ENCODE measurements around the gene SCRT2. TPM values are rescaled to one million over a fixed set of nuclear protein-coding genes. Genes with fewer than 3 reads are reported as not detected.

Gene SCRT2
- total and polyA plus RNA-seq, 9 of the 15 experiments (the other 6 are each of a cell fraction or from before 2014, with no cell fraction given): 0.04 to 0.75 (median 0.13) TPM; not detected in 2

DNA sequence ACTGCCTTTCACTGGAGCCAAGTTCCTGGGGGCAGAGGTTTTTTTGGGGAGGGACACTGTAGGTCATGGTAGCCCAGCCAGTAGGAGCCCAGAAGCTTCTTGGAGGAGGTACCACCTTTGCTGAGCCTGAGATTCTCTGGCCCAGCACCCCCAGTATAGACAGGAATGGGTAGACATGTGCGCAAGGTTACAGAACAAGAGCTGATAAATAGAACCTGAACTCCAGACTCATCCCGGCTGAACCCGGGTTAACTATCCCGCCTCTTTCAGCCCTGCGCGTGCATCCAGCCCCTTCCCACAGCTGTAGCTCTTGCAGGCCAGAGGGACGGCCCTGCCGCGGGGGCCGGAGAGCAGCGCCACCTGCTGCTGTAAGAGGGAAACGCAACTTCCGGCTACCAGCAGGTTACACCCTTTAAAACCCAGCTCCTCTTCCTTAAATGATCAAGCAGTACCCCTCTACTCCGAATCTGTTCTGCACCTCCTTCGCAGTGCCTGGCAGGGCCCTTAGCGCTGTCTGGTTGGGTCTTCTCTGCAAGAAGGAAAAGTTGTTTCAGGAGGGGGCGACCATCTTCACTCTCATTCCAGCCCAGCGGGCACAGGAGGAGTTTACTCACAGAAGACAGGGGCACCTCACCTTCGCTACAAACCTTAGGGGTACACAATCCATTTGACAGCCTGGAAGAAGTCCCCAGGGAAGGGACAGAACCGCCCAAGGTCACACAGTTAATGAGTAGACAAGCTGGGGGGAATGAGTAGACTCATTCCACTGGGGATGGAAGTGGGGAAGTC is 30.1 kb downstream of the SCRT2 start (continued):
- no peak for TF ChIP-seq ASH1L (IDR thresholded peaks at IDR 0.05; ENCODE audit: borderline replicate concordance, low read depth, partially characterized antibody)
- no peak for TF ChIP-seq KDM4B (IDR thresholded peaks at IDR 0.05; ENCODE audit: borderline replicate concordance in 2 of 2, low read depth in 1 of 2)
- TF ChIP-seq POLR2B (IDR thresholded peaks at IDR 0.05; ENCODE audit: low read depth, partially characterized antibody): peak; percentile 39
- no peak for TF ChIP-seq PTRF (tag; IDR thresholded peaks at IDR 0.05)
- TF ChIP-seq RNF2 (IDR thresholded peaks at IDR 0.05): no peak
- TF ChIP-seq ZNF561 (CRISPR knock-in tag; conservative IDR thresholded peaks at IDR 0.05): no peak
- TF ChIP-seq CEBPG (CRISPR knock-in tag; IDR thresholded peaks at IDR 0.05): 0 out of 2 replicates have a peak, but pooled peaks have one; percentile 26
- TF ChIP-seq CEBPG (tag; conservative IDR thresholded peaks at IDR 0.05 in 1 of 2, IDR thresholded peaks at IDR 0.05 in 1 of 2): no peak
- no peak for TF ChIP-seq CBX5 (IDR thresholded peaks at IDR 0.05; ENCODE audit: borderline replicate concordance, low read depth)
- TF ChIP-seq ZNF507 (tag; conservative IDR thresholded peaks at IDR 0.05): no peak
- TF ChIP-seq NUFIP1 (IDR thresholded peaks at IDR 0.05; ENCODE audit: partially characterized antibody): no peak
- TF ChIP-seq ATF1 (CRISPR knock-in tag; IDR thresholded peaks at IDR 0.05): no peak
- TF ChIP-seq ATF1 (tag; IDR thresholded peaks at IDR 0.05): no peak
- TF ChIP-seq, protein P1, sequence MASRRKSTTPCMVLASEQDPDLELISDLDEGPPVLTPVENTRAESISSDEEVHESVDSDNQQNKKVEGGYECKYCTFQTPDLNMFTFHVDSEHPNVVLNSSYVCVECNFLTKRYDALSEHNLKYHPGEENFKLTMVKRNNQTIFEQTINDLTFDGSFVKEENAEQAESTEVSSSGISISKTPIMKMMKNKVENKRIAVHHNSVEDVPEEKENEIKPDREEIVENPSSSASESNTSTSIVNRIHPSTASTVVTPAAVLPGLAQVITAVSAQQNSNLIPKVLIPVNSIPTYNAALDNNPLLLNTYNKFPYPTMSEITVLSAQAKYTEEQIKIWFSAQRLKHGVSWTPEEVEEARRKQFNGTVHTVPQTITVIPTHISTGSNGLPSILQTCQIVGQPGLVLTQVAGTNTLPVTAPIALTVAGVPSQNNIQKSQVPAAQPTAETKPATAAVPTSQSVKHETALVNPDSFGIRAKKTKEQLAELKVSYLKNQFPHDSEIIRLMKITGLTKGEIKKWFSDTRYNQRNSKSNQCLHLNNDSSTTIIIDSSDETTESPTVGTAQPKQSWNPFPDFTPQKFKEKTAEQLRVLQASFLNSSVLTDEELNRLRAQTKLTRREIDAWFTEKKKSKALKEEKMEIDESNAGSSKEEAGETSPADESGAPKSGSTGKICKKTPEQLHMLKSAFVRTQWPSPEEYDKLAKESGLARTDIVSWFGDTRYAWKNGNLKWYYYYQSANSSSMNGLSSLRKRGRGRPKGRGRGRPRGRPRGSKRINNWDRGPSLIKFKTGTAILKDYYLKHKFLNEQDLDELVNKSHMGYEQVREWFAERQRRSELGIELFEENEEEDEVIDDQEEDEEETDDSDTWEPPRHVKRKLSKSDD (conservative IDR thresholded peaks at IDR 0.05; ENCODE audit: low read length): no peak
- no peak for TF ChIP-seq MYBL2 (IDR thresholded peaks at IDR 0.05; ENCODE audit: low read depth)
- TF ChIP-seq MYBL2 (CRISPR knock-in tag; IDR thresholded peaks at IDR 0.05; ENCODE audit: borderline replicate concordance): no peak
- no peak for TF ChIP-seq PHTF2 (CRISPR knock-in tag; IDR thresholded peaks at IDR 0.05)
- no peak for TF ChIP-seq SMARCA4 (IDR thresholded peaks at IDR 0.05)
- TF ChIP-seq ZNF444 (CRISPR knock-in tag; IDR thresholded peaks at IDR 0.05): no peak
- no peak for TF ChIP-seq NFIC (IDR thresholded peaks at IDR 0.05)
- TF ChIP-seq, protein P2, sequence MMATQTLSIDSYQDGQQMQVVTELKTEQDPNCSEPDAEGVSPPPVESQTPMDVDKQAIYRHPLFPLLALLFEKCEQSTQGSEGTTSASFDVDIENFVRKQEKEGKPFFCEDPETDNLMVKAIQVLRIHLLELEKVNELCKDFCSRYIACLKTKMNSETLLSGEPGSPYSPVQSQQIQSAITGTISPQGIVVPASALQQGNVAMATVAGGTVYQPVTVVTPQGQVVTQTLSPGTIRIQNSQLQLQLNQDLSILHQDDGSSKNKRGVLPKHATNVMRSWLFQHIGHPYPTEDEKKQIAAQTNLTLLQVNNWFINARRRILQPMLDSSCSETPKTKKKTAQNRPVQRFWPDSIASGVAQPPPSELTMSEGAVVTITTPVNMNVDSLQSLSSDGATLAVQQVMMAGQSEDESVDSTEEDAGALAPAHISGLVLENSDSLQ (IDR thresholded peaks at IDR 0.05): no peak
- no peak for TF ChIP-seq KDM1A (IDR thresholded peaks at IDR 0.05)
- no peak for TF ChIP-seq RFX7 (CRISPR knock-in tag; IDR thresholded peaks at IDR 0.05)
- TF ChIP-seq HDAC3 (IDR thresholded peaks at IDR 0.05; ENCODE audit: borderline replicate concordance, partially characterized antibody): no peak
- TF ChIP-seq, protein P3, sequence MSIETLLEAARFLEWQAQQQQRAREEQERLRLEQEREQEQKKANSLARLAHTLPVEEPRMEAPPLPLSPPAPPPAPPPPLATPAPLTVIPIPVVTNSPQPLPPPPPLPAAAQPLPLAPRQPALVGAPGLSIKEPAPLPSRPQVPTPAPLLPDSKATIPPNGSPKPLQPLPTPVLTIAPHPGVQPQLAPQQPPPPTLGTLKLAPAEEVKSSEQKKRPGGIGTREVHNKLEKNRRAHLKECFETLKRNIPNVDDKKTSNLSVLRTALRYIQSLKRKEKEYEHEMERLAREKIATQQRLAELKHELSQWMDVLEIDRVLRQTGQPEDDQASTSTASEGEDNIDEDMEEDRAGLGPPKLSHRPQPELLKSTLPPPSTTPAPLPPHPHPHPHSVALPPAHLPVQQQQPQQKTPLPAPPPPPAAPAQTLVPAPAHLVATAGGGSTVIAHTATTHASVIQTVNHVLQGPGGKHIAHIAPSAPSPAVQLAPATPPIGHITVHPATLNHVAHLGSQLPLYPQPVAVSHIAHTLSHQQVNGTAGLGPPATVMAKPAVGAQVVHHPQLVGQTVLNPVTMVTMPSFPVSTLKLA (conservative IDR thresholded peaks at IDR 0.05): 0 out of 4 replicates have a peak, but pooled peaks of 1 of the 2 experiments have one; percentile 37

Measured in K562 (cell line).